Omental fat pad (tissue), 4 donors: ENCODE results near the gene DUSP10. TPM values are rescaled to one million over a fixed set of nuclear protein-coding genes. Genes with fewer than 3 reads are reported as not detected.

Experiments used
- ATAC-seq: fragments of 150-250 bp; one replicate; pipeline ENCODE4 v1.9.1; 2016; ENCODE audit warnings: mild to moderate bottlenecking, moderate library complexity; ENCODE audit not compliant: low FRiP score
- DNase-seq: peaks from one replicate; pipeline ENCODE4 v3.0.0-alpha.2; 2019; ENCODE audit warnings: low spot score
- CTCF ChIP-seq, 3 donors: fragments of 450-650 bp; IDR thresholded peaks; one replicate each; pipeline ENCODE4 v1.5.1; 2016 to 2017; ENCODE audit warnings: antibody characterized with exemption in 3 of 3, mild to moderate bottlenecking in 3 of 3, moderate library complexity in 2 of 3
- total RNA-seq, 4 donors: library from RNA; depleted of rRNA; stranded (reverse); fragments of >200 nt; gene quantifications; one replicate each; pipeline ENCODE4 v1.1.0, GENCODE V29; 2016

DUSP10 gene
- total RNA-seq, 4 donors from 2014 or later = 3.1 to 13.0 (median 10.2) TPM

GRCh38 chr1:221725735-221726672 lies 15.9 kb downstream of the DUSP10 start:
- DNase-seq (no peak), ATAC-seq (no peak)
- no peak for TF ChIP-seq CTCF (IDR thresholded peaks at IDR 0.05)

- DNase-seq = no peak
- TF ChIP-seq CTCF (IDR thresholded peaks at IDR 0.05) = no peak
- no peak for ATAC-seq
These were observed 16.8 kb downstream of the DUSP10 start for GRCh38 chr1:221724931-221725605.

DNA sequence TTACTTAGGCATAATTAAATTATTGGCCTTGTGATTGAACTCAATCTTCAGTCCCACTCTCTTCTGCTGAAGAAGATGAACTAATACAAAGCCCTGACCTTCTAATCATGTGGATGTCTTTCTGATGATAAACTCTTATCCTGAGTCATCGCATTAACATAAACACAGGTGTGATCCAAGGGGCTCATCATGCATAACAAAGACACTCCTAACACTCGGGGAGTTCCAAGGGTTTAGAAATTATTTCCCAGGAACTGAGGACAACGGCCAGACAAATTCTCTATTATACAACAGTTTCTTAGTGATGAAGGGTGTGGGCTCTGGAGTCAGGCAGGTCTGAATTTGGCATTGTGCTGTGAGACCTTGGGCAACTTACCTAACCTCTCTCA lies 18.0 kb downstream of the DUSP10 start:
- no peak for TF ChIP-seq CTCF (IDR thresholded peaks at IDR 0.05)
- no peak for ATAC-seq

GRCh38 chr1:221723018-221723847 lies 18.7 kb downstream of the DUSP10 start:
- ATAC-seq (no peak), DNase-seq (no peak)
- TF ChIP-seq CTCF (IDR thresholded peaks at IDR 0.05) = no peak

More for the DNA sequence above, 18.0 kb downstream of the DUSP10 start:
- no peak for DNase-seq

- ATAC-seq (no peak), DNase-seq (no peak)
- TF ChIP-seq CTCF (IDR thresholded peaks at IDR 0.05) = no peak
These were observed 19.5 kb downstream of the DUSP10 start for GRCh38 chr1:221722254-221723017.

DNA sequence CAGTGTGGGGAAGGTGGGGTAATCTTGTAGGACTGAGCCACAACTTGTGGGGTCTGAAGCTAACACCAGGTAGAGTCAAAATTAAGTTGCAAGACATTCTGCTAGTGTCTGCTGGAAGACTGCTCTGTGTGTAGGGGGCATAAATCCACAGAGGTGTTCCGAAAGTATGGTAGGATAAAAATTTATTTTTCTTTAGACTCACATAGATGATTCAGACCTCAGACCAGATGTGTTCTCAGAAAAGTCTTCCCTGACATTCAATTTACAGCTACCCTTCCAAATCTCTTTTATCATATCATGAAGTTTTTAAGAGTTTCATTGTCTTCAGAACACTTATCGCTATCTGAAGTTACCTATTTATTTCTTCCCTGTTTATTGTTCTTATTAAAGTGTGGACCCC lies 21.3 kb downstream of the DUSP10 start:
- DNase-seq (no peak), ATAC-seq (no peak)
- no peak for TF ChIP-seq CTCF (IDR thresholded peaks at IDR 0.05)
